GOT3 (cell line): Measurements from ENCODE around the gene MAP2.

ENCODE experiments used
- DNase-seq: peaks from one replicate; lab custom pipeline; 2025; ENCODE audit warnings: mixed read lengths; lab: John Stamatoyannopoulos, UW

The MAP2 gene, protein sequence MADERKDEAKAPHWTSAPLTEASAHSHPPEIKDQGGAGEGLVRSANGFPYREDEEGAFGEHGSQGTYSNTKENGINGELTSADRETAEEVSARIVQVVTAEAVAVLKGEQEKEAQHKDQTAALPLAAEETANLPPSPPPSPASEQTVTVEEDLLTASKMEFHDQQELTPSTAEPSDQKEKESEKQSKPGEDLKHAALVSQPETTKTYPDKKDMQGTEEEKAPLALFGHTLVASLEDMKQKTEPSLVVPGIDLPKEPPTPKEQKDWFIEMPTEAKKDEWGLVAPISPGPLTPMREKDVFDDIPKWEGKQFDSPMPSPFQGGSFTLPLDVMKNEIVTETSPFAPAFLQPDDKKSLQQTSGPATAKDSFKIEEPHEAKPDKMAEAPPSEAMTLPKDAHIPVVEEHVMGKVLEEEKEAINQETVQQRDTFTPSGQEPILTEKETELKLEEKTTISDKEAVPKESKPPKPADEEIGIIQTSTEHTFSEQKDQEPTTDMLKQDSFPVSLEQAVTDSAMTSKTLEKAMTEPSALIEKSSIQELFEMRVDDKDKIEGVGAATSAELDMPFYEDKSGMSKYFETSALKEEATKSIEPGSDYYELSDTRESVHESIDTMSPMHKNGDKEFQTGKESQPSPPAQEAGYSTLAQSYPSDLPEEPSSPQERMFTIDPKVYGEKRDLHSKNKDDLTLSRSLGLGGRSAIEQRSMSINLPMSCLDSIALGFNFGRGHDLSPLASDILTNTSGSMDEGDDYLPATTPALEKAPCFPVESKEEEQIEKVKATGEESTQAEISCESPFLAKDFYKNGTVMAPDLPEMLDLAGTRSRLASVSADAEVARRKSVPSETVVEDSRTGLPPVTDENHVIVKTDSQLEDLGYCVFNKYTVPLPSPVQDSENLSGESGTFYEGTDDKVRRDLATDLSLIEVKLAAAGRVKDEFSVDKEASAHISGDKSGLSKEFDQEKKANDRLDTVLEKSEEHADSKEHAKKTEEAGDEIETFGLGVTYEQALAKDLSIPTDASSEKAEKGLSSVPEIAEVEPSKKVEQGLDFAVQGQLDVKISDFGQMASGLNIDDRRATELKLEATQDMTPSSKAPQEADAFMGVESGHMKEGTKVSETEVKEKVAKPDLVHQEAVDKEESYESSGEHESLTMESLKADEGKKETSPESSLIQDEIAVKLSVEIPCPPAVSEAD (N-terminal part only)

DNA sequence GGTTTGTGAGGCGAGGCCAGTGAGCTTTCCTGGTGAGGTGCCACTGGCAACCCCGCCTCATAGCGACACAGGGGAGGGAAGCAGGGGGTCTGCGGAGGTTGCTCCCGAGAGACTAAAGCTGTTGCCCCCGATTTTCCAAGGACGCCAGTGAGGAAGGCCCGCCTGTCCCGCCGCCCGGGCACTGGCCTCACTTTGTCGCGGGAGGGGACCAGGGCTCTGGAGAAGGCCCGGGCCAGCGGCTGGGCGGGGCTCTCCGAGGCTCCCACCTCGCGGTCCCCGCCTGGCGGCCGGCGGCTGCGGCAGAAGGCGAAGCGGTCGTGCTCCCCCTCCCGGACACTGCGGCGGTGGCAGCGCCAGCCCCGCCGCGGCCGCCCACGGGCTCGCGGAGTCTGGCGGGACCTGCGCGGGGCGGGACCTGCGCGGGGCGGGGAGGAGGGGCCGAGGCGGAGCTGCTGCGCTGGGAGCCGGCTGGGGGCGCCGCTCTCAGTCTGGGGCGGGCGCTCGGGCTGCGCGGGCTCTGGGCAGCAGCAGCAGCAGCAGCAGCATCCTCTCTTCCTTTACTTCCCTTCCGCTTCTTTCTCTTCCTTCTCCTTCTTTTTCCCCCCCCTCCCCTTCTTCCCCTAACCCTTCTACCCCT is at the start of gene MAP2:
MAP2 (plus strand) TSS at position 486 of the 637 bp plus-strand sequence. CDS start 229,124 bp downstream, outside the sequence.
- DNase-seq: peak; percentile 40

DNA sequence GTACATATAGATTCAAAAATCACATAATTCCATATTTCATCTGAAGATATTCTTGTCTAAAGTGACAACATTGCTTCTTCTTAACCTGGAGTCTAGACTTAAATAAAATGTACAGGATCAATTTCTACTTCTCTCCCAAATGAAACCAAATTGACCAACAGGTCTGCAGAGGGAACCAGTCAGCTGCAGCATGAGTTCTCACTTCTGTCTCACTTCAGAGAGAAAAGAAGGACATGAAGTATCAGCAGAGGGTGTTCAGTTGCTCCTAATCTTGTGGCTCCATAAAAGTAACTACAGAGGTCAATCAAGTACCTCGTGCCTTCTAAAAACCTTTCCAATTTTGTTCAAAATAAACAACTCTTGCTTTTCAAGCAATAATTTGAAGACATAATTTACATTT is 47.2 kb upstream of the MAP2 start:
- no peak for DNase-seq

DNA sequence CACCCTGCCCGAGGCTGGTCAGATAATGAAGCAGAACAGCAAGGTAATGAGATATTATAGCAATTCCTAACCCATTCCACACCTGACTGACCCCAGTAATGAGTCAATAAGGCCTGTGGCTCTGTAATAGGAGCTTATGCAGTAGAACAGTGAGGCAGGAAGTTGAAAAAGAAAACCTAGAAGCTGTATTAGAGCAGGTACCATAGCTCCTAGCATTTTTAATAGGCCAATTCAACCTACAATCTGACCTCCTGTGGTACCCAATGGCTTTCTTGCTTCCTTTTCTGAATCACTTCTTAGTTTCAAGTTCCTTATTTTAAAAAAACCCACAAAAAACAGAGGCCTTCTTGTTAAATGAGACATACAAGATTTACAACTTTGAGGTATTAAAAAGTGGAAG is 43.6 kb upstream of the MAP2 start:
- no peak for DNase-seq

DNA sequence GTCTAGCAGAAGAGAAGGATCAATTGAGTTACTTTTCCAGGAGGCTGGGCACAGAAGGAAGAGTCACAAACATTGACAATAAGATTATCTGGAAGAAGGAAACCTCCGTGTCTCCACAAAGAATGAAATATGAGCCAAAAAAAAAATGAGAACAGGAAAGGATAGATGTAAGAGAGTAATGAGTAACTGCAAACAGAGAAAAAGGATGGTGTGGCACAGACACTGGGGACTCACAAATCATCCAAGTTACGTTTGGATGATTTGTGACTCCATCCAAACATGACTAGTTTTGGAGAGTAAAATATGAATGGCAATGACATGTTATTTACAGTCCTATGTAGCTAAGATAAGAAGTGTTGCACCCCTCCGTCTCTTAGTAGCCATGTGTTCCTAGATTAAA is 42.8 kb upstream of the MAP2 start:
- DNase-seq: no peak

DNA sequence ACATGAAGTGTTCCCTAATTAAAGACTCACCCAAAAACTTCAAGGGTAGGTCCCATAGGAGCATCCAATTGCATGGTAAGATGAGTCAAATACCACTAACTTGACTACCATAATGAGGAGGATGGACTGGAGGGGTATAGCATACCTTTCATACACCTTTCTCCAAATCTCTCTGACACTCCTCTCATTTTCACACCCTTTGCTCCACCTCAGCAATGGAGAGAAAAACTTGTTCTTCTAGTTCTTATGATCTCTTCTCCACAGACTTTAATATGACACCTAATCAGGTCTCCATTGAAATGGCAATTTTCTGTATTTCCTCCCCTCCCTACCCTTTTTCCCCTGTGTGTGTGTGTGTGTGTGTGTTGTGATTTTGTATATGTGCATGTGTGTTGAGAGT is 41.1 kb upstream of the MAP2 start:
- no peak for DNase-seq

DNA sequence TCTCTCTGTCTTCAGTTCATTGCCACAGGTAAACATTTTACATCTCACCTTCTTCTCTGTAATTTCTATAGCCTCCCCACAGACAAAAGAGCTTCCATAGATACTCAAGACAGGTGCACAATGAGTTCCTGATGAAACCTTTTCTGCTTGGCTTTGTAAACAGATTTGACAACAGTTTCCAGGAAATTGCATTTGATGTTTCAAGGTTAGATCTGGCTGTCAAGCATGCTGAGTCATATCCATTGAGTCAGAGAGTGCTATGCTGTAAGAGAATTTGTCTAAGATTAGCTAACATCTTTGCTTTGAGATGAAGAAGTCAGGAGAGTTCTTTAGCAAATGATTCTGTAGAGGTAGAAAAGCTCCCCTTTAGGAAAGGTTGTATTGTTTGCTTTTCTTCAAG is 40.6 kb upstream of the MAP2 start:
- no peak for DNase-seq

DNA sequence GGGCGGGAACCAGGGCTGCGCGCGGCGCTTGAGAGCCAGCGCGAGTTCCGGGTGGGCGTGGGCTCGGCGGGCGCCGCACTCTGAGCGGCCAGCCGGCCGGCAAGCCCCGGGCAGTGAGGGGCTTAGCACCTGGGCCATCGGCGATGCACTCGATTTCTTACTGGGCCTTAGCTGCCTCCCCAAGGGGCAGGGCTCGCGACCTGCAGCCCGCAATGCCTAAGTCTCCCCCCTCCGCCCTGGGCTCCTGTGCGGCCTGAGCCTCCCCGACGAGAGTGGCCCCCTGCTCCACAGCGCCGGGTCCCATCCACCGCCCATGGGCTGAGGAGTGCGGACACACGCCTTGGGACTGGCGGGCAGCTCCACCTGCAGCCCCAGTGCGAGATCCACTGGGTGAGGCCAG is 36.5 kb upstream of the MAP2 start:
- no peak for DNase-seq

DNA sequence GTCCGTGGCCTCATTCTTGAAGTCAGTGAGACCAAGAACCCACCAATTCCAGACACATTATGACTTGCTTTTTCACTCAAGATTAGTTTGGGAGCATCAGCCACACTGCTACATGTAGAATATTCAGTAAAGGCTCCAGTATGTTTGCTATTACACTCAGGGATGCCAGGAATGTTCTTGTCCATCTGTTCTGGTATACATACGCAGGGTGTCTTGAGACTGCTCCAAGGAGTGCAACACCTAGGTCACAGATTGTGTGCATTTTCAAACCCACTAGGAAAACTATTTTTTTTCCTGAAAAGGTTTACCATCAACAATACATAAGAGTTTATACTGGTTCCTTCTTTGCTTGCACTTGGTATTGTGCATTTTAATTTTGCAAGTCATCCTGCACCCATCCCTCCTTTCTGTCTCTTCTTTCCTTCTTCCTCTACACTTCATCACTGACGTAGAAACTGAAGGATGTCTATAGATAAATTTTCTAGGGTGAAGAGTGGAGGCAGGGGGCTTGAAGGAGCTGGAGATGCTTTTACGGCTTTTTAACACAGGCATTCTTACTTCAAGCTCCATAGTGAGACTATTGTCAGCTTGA is 35.3 kb upstream of the MAP2 start:
- DNase-seq: no peak

DNA sequence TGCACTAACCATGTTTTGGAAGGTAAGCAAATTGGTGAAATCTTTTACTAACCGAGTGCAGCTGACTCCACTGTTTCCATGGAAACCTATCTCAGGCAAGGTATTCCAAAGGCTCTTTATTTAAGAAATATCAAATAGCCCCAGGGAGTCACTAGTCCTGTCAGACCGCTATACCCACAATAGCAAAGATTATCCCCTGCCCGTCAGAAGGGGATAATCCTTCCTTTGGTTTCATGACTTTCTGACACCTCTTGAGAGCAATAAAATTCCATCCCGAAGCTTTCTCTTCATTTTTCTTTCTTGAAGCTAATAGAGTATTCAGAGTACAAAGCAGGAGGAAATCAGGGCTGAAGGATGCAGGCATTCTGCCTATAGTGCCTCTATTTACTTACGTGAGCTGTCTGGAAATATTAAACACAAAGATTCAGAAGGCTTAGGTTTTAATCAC is 34.7 kb upstream of the MAP2 start:
- DNase-seq: no peak

DNA sequence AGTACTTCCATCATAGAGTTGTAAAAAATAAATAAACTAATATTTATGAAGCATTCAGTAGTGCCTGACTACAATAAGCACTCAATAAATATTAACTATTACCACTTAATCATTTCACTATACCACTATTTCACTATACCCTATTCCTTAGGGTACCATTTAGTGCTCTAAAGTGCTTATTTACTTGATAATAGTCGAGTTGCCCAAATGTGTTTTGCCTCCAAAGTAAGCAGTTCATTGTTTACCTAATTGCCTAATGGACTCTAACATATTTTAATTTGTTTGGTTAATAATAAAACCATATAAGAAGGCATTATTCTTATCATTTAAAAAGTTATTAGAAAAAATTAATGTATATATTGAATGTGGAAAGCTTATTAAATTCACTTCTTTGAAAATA is 33.0 kb upstream of the MAP2 start:
- no peak for DNase-seq

DNA sequence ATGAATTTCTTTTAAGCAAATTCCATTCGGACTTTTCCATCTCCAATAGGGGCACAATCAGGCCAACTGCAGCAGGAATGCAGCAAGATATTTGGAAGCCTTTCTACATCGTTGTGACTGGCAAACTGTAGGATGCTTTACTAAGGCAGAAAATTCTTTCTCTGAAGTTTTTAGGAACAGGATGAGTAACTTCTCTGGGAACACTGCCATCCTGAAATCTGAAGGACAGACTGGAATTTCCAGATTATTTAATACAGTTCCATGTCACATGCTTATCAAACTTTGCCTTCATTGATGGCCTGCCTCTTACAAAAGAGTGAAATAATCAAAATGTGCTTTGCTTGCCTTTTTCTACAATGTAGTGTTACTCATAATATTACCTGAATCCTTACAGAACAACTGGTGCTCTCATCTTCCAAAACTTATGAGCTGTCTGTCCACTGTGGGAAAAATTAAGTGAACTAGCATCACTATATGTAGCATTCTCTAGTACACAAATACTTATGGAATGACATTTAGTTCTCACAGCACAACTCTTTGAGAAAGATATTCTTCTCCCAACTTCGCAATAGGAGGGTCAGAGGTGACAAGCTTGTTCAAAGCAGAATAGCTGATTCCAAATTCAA is 32.0 kb upstream of the MAP2 start:
- DNase-seq: no peak

DNA sequence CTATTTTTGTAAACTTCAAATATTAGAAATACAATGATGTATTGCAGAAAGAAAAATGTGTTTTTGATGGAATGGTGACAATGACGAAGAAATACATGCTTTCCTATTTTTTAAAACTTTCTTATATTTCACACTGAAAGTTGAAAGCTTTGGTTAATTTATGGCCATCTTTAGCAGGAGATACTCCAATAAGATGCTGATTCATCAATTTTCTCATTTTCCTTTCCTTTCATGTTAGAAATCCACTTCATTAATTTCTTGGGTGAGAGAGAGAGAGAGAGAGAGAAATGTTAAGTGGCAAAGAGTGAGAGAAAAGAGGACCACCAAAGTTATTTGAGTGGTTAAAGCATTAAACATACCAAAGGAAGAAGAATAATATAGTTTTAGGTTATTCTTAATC is 28.6 kb upstream of the MAP2 start:
- DNase-seq: no peak

DNA sequence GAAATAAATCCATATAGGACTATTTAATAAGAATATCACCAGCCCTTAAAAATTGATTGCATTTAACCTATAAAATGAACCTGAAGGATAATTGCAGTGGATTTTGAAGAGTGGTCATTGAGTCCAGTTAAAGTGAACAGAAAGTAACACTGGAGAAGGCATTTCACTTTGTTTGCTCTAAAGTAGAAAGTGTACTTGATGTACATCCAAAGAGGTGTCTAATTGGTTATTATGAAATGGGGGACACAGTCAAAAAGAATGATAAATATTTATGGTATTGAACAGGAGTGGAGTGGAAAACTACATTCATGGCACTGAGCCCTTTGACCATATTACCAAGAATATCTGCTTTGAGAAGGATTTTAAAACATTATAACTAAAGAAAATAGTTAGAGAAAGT is 28.2 kb upstream of the MAP2 start:
- DNase-seq: no peak

DNA sequence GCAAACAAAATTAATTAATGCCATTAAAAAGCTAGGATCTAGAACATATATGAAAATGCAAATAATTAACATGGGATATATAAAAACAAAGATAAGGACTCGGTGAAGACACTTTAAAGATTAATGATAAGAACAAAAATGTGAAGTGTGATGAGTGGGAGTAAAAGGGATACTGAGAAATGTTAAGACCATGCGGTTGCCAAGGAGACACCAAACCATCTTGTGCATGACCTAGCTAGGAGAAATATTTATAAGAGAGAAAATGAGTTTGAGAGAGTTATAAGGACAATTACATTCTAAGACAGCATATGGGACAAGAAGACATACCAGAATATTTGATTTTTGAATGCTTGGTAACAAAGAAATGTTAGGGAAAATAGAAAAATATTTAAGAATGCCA is 25.4 kb upstream of the MAP2 start:
- no peak for DNase-seq

DNA sequence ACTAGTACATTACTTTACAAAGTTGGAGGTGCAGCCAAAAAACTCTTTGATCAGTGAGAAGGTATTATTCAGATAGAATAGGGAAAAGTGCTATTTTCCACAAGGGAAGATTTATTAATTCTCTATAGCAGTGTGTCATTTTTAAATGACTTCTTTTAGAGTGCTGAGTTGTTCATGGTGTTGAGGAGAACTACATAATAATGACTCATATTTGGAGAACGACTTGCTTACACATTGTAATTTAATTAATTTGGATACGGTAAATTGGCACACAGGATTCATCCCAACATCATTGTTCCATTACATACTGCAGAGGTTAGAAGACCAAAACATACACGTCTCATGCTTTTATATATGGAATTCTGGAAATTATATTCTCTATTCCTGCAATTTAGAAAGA is 22.1 kb upstream of the MAP2 start:
- DNase-seq: no peak

DNA sequence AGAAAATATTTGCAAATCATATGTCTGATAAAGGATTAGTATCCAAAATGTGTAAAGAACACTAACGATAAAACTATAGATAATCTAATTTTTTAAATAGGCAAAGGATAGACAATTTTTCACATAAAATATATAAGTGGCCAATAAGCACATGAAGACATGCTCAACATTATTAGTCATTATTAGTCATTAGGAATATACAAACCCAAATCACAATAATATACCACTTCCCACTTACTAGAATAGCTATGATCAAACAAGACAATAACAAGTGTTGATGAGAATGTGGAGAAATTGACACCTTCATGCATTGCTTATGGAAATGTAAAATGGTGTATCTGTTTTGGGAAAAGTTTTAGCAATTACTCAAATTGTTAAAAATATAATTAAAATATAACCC is 12.6 kb upstream of the MAP2 start:
- DNase-seq: no peak

DNA sequence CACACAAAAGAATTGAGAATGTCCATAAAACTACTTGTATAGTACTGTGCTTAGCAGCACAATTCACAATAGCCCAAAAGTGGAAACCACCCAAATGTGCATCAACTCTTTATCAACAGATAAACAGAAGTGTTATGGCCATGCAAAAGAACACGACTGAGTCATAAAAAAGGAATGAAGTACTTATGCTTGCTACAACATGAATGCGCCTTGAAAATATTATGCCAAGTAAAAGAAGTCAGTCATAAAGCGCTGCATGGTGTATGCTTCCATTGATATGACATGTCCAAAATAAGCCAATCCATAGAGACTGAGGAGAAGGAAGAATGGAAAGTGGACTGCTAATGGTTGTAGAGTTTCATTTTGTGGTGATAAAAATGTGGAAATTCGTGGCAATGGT is 12.1 kb upstream of the MAP2 start:
- no peak for DNase-seq

DNA sequence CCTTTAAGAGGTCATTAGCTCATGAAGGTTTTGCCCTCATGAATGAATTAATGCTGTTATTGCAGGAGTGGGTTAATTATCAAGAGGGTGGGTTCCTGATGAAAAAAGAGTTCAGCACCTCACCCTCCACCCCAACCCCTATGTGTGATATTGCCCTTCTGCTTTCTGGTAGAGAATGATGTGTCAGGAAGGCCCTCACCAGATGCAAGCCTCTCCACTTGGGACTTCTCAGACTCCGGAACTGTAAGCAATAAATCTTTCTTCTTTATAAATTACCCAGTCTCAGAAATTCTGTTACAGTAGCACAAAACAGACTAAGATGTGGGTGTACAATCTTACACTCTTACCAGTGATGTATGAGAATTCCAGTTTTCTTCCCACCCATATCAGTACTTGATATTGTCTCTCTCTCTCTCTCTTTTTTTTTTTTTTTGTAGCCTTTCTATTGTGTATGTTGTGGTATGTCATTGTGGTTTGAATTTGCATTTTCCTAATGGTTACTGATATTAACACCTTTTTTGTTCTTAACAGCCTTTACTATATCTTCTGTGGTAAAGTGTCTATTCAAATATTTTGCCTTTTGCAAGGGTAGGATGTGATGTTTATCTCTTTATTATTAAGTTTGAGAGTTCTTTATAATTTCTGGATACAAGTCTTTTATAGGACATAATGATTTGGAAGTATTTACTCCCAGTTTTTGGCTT is 10.4 kb upstream of the MAP2 start:
- no peak for DNase-seq

DNA sequence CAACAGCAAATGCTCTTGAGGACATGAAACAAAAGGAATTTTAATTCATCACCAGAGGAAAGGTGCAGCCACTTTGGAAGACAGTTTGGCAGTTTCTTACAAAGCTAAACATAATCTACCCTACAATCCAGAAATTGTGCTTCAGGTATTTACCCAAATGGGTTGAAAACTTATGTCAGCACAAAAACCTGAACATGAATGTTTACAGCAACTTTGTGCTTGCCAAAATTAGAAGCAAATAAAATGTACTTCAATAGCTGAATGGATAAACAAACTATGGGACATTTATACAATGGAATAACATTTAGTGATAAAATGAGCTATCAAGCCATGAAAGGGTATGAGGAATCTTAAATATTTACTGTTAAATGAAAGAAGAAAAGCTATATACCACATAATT is 6.9 kb upstream of the MAP2 start:
- no peak for DNase-seq

DNA sequence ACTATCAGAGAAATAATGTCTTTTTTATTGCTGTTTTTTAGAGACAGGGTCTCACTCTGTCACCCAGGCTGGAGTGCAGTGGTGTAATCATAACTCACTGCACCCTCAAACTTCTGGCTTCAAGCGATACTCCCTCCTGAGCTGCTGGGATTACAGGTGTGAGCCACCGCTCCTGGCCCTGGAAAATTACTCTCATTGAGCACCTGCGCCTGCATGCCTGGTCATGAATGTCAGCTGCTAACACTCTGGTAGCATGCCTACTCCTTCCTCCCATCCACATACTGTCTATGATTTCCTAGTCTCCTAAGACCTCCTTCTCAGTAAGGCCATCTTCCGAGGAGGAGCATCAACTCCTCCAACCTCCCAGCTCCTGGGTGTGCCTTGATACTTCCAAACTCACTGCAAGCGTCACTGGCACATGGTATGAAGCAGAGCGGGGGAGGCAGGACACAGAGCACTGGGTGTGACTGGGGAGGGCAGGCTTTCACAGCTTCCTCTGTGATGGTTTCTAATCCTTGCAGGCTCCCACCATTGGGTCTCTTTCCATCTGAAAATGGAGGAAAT is 1.6 kb upstream of the MAP2 start:
- no peak for DNase-seq
